CD1c-positive myeloid dendritic cell (primary cell): ENCODE measurements around the gene ZKSCAN2.

Experiments used
- DNase-seq: peaks from one replicate; pipeline ENCODE4 v3.0.0-alpha.2; 2016; ENCODE audit errors: extremely low spot score

Gene ZKSCAN2

DNA sequence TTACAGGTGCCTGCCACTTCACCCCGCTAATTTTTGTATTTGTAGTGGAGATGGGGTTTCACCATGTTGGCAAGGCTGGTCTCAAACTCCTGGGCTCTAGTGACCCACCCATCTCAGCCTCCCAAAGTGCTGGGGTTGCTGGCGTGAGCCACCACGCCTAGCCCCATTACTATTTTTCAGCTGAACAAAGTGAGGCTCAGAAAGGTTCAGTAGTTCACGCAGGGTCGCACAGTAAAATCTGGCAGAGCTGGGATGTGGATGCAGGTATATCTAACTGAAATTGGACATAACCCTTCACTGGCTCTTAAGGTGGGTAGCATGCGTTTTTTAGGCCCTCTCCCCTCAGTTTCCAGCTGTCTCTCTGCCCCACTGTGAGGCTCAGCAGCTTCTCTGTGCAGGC, 33.7 kb downstream of the ZKSCAN2 start:
- no peak for DNase-seq

- DNase-seq, result no peak
Measured at GRCh38 chr16:25222959-25223358, 34.7 kb downstream of the ZKSCAN2 start.

DNA sequence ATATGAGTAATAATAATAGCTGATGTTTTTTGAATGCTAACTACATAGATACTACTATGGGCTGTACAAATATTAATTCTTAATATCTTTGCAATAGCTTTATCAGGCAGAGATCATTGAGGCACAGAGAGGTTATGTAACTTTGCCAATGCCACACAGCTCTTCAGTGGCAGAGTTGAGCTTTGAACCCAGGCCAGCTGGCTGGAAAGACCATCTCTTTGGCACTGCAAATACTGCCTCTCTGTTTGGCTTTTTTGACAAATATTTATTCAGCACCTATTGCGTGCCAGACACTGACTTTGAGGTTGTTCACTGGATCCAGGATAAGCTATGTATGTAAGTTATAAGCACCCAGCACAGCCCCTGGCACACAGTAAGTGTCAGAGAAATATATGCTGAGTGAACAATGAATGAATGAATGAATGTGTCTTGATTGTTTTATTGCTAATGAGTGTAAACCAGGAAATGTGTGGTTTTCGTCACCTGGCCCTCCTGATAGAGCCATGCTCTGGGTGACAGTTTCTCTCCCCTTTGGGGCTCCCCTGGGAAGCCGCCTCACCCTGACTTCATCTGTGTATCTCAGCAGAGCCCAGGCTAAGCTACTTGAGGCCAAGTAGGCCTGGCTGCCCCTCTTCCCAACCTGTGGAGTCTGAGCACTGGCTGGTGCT, 38.4 kb downstream of the ZKSCAN2 start:
- no peak for DNase-seq

DNA sequence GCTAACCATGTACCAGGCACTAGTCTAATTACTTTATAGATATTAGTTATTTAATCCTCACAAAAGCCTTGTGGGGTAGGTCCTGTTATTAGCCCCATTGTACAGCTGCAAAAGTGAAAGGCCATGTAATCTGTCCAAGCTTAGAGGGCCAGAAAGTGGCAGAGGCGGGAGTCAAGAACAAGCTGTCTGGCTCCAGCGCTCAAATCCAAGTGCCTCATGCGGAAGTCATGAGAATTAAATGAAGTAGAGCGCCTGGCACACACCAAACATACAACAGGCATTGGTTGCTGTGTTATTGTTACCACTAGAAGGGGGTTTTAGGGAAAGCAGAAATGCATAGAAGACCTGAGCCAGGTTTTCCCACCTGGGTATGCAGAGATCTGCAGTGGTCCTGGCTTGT, 39.7 kb downstream of the ZKSCAN2 start:
- DNase-seq, result no peak

GRCh38 chr16:25217112-25217511, 40.5 kb downstream of the ZKSCAN2 start:
- DNase-seq, result no peak

GRCh38 chr16:25213709-25214397, 43.8 kb downstream of the ZKSCAN2 start:
- DNase-seq, result no peak

GRCh38 chr16:25212636-25213035, 45.0 kb downstream of the ZKSCAN2 start:
- no peak for DNase-seq

DNA sequence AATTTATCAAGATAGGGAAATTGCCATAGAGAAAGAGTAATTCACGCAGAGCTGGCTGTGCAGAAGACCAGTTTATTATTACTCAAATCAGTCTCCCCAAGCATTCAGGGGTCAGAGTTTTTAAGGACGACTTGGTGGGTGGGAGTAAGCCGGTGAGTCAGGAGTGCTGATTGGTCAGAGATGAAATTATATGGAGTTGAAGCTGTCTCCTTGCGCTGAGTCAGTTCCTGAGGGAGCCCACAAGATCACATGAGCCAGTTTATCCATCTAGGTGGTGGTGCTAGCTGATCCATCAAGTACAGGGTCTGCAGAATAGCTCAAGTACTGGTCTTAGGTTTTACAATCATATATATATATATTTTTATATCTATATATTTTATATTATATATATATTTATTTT, 46.9 kb downstream of the ZKSCAN2 start:
- DNase-seq, result no peak

DNA sequence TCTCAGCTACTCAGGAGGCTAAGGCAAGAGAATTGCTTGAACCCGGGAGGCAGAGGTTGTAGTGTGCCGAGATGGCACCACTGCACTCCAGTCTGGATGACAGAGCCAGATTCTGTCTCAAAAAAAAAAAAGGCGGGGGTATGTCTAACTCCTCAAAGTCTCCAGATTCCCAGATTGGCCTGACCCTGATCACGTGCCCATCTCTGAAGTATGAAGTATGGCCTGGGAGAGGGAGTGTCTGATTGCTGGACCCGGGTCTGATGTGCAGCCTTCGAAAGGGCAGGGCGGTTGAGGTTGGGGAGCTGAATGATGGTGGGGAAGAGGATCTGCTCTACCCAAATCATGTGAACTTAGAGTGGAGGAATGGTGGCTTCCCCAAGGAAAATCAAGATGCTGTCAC, 58.2 kb downstream of the ZKSCAN2 start:
- no peak for DNase-seq

- DNase-seq, result no peak
Measured at GRCh38 chr16:25198021-25198420, 59.6 kb downstream of the ZKSCAN2 start.

- no peak for DNase-seq
Measured at GRCh38 chr16:25194273-25194878, 63.3 kb downstream of the ZKSCAN2 start.

DNA sequence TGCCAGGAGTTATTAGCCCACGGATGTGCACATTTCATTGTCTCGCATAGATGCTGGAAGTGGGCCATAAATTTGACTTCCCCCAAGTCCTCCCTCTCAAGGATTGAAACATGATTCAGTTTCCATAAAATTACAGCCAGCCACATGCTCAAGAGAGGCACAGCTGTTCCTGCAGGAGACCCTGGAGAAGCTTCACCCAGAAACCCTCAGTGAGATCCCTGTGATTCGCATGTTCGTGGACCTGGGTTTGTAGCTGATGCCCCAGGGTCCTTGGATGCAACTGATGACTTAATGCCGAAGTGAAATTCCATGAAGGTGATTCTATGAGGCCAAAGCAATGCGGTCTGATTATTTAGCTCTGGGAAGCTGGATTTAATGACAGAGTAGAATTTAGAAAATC, 65.5 kb downstream of the ZKSCAN2 start:
- DNase-seq, result no peak

- DNase-seq, result no peak
Measured at GRCh38 chr16:25189305-25189704, 68.3 kb downstream of the ZKSCAN2 start.

DNA sequence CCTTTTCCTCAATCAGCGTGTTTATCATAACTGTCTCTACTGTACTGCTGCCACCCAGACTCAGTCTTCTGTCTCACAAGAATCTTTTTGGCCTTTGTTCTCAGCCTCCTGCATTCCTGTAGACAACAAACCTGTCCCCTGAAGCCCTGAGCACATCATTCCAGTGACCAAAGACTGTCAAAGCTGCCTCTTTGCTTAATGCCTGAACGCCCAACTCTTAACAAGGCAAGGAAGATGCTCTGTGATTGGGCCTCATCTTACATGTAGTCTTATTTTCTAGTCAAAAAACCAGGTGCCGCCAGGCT, 70.2 kb downstream of the ZKSCAN2 start:
- no peak for DNase-seq
